HEK293T (cell line): ENCODE results near the gene NRG3.

Source experiments
- CTCF ChIA-PET: fragments of 350-600 bp; formaldehyde crosslinking; extraction: SDS; loops from one replicate; lab custom pipeline; 2021; ENCODE audit warnings: antibody characterized with exemption, inconsistent platforms; lab: Yijun Ruan, JAX
- POLR2A ChIA-PET: fragments of 350-600 bp; formaldehyde crosslinking; extraction: SDS; loops from one replicate; lab custom pipeline; 2020; ENCODE audit warnings: antibody characterized with exemption, inconsistent platforms; lab: Yijun Ruan, JAX
- DNase-seq: peaks from one replicate; pipeline ENCODE4 v3.0.0; 2012; ENCODE audit warnings: mixed read lengths; ENCODE audit errors: extremely low spot score
- ARNT ChIP-seq: fragments of 450-650 bp; IDR thresholded peaks from 2 replicates; pipeline ENCODE4 v1.6.1; 2017; ENCODE audit warnings: mild to moderate bottlenecking
- BHLHE40 ChIP-seq: fragments of 450-650 bp; IDR thresholded peaks from 2 replicates; pipeline ENCODE4 v1.6.1; 2016; ENCODE audit warnings: mild to moderate bottlenecking, moderate library complexity, borderline replicate concordance
- CTBP1 ChIP-seq: fragments of 450-650 bp; IDR thresholded peaks from 2 replicates; pipeline ENCODE4 v1.6.1; 2016; ENCODE audit warnings: borderline replicate concordance
- ELF4 ChIP-seq: fragments of 450-650 bp; IDR thresholded peaks from 2 replicates; pipeline ENCODE4 v1.6.1; 2017; ENCODE audit warnings: antibody characterized with exemption
- FOXA1 ChIP-seq: fragments of 450-650 bp; IDR thresholded peaks from 2 replicates; pipeline ENCODE4 v1.6.1; 2016; ENCODE audit warnings: mild to moderate bottlenecking
- FOXK2 ChIP-seq: fragments of 450-650 bp; IDR thresholded peaks from 2 replicates; pipeline ENCODE4 v1.6.1; 2016; ENCODE audit warnings: mild to moderate bottlenecking
- FOXM1 ChIP-seq: fragments of 450-650 bp; IDR thresholded peaks from 2 replicates; pipeline ENCODE4 v1.6.1; 2017; ENCODE audit warnings: mild to moderate bottlenecking, borderline replicate concordance
- HDGF ChIP-seq: fragments of 450-650 bp; IDR thresholded peaks from 2 replicates; pipeline ENCODE4 v1.6.1; 2017; ENCODE audit warnings: antibody characterized with exemption, borderline replicate concordance
- L3MBTL2 ChIP-seq: fragments of 450-650 bp; conservative IDR thresholded peaks from 2 replicates; pipeline ENCODE4 v1.6.1; 2016; ENCODE audit warnings: mild to moderate bottlenecking
- LEF1 ChIP-seq: fragments of 450-650 bp; IDR thresholded peaks from 2 replicates; pipeline ENCODE4 v1.6.1; 2017; ENCODE audit warnings: mild to moderate bottlenecking, borderline replicate concordance
- NFRKB ChIP-seq: fragments of 450-650 bp; IDR thresholded peaks from 2 replicates; pipeline ENCODE4 v1.6.1; 2016; ENCODE audit warnings: mild to moderate bottlenecking, moderate library complexity
- SP1 ChIP-seq: fragments of 450-650 bp; IDR thresholded peaks from 2 replicates; pipeline ENCODE4 v1.6.1; 2017
- SUZ12 ChIP-seq: fragments of 450-650 bp; IDR thresholded peaks from 2 replicates; pipeline ENCODE4 v1.6.1; 2016; ENCODE audit warnings: mild to moderate bottlenecking
- TARDBP ChIP-seq: fragments of 450-650 bp; IDR thresholded peaks from 2 replicates; pipeline ENCODE4 v1.6.1; 2016
- ZNF384 ChIP-seq: fragments of 450-650 bp; IDR thresholded peaks from 2 replicates; pipeline ENCODE4 v1.6.1; 2016
- TF ChIP-seq, protein P1 (sequence below): fragments of 450-650 bp; IDR thresholded peaks from 2 replicates; pipeline ENCODE4 v1.6.1; 2016

NRG3 gene

DNA sequence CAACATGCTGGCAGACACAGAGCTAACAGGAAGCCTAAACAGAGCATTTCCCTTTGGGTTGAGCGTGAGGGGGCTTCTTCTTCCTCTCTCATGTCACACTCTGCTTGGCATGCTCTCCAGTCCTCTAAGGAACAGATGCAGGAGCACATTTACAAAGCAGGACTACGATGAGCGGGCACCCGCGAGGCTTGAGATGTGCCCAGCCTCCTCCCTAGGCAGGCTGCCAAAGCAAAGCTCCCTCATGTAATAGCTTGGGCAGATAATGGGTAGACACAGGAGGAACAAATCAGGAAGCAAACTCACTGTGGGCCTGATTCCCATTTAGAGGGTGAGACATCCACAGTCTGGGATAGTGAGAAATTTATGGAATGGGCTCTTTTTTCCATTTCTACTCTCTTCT lies 519.1 kb downstream of the NRG3 start:
- CTCF ChIA-PET: no interaction called here
- TF ChIP-seq FOXM1 (no peak), HDGF (no peak), ARNT (no peak), FOXK2 (no peak), ELF4 (no peak), NFRKB (no peak), ZNF384 (no peak), LEF1 (no peak), L3MBTL2 (no peak), SUZ12 (no peak)
- TF ChIP-seq, protein P1, sequence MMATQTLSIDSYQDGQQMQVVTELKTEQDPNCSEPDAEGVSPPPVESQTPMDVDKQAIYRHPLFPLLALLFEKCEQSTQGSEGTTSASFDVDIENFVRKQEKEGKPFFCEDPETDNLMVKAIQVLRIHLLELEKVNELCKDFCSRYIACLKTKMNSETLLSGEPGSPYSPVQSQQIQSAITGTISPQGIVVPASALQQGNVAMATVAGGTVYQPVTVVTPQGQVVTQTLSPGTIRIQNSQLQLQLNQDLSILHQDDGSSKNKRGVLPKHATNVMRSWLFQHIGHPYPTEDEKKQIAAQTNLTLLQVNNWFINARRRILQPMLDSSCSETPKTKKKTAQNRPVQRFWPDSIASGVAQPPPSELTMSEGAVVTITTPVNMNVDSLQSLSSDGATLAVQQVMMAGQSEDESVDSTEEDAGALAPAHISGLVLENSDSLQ: no peak
- DNase-seq: no peak
- POLR2A ChIA-PET: no interaction called here

DNA sequence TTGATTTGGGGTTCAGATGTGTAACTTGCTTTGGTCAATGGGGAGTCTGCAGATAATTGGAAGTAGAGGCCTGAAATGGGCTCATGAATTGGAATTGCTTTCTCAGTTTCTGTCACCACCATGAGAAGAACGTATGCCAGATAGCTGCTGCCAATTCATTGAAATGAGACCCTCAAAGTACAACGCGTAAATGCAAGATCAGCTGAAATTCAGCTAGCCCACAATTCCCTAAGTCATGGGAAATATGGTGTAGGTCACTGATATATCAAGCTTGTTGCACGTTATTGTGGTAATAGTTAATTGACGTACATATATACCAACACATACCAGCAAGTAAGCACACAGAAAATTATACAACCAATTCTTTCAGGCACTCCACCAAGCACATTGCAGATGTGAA lies 520.0 kb downstream of the NRG3 start:
- ChIA-PET CTCF (no interaction called here), POLR2A (no interaction called here)
- no peak for DNase-seq
- TF ChIP-seq NFRKB (no peak), LEF1 (no peak), TARDBP (no peak), CTBP1 (no peak), FOXM1 (no peak), BHLHE40 (no peak), L3MBTL2 (no peak), FOXK2 (no peak), ARNT (no peak), FOXA1 (no peak)
- TF ChIP-seq, protein P1: no peak

DNA sequence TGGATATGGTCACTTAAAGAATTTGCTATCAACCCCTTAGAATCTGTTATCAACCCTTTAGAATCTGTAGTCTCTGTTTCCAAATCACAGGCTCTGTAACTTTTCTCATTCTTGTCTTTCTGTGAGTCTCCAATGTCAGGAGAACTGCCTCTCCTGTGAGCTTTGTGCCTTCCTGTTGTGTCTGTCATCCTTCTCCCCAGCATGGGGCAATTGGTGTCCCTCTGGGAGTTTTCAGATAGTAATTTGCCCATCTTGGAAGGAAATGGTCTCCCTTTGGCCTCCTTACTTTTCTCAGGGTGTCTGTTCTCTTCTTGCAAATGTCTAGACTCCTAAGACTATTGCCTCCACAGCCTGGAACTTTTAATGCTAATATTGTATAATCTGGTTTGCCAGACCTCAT lies 521.9 kb downstream of the NRG3 start:
- ChIA-PET CTCF (no interaction called here), POLR2A (no interaction called here)
- no peak for DNase-seq
- TF ChIP-seq, protein P1: no peak
- TF ChIP-seq ELF4 (no peak), L3MBTL2 (no peak), CTBP1 (no peak), FOXK2 (no peak), LEF1 (no peak), NFRKB (no peak), SUZ12 (no peak), ZNF384 (no peak), SP1 (no peak), FOXA1 (no peak), ARNT (no peak), FOXM1 (no peak), TARDBP (no peak), HDGF (no peak), BHLHE40 (no peak)

DNA sequence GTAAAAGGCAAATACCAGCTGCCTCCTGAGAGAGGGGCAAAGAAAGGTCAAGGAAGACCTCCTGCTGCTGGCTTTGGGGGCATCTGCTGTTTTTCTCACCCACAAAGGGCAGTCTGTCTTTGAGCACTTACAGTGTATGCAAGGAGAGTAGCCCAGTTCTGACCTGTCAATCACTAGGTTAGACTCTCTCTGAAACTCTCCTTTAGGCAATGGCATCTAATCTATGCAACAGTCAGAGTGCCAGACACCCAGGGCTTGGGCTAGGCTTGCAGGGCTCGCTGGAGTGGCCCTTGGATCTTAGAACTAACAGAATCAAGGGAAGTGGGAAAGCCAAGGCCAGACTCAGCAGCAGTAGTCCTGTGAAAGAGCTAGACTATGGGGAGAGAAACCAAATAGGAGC lies 522.9 kb downstream of the NRG3 start:
- TF ChIP-seq FOXK2 (no peak), BHLHE40 (no peak), NFRKB (no peak), SP1 (no peak), HDGF (no peak), ELF4 (no peak), FOXM1 (no peak), L3MBTL2 (no peak), LEF1 (no peak), SUZ12 (no peak), ARNT (no peak), ZNF384 (no peak)
- TF ChIP-seq, protein P1: no peak
- POLR2A ChIA-PET: no interaction called here
- DNase-seq: no peak

DNA sequence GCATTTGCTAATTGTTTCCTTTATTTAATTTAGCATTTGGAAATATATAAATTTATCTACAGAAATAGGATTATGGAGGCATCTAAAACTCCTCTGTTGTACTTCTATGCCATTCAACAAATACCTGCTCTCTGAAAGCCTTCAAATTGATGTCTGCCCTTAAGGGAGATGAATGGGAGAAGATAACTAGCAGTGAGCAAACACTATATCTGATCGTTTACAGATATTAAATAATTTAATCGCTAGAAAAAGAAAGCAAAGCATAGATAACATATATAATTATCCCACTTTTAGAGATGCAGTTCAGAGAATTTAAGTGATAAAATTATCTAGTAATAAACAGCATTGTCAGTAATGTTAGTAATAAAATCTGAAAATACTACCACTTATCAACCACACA lies 524.9 kb downstream of the NRG3 start:
- POLR2A ChIA-PET: no interaction called here
- TF ChIP-seq CTBP1 (no peak), L3MBTL2 (no peak), FOXK2 (no peak), ARNT (no peak), FOXA1 (no peak), BHLHE40 (no peak), TARDBP (no peak), ZNF384 (no peak), HDGF (no peak), ELF4 (no peak), NFRKB (no peak), FOXM1 (no peak), SUZ12 (no peak), LEF1 (no peak)
- TF ChIP-seq, protein P1: no peak
- DNase-seq: no peak
- CTCF ChIA-PET: no interaction called here

More for the DNA sequence above, 522.9 kb downstream of the NRG3 start:
- CTCF ChIA-PET: no interaction called here
